HG03066 (cell line): Measurements from ENCODE around the gene CHST8.

Experiments used
- ATAC-seq: cut with Tn5 transposase; IDR thresholded peaks from one replicate; pipeline ENCODE4 v1.9.1; 2021; ENCODE audit warnings: low read depth; ENCODE audit not compliant: unreplicated experiment

Gene CHST8

GRCh38 chr19:33730858-33731607 is 109.3 kb downstream of the CHST8 start:
- no peak for ATAC-seq

DNA sequence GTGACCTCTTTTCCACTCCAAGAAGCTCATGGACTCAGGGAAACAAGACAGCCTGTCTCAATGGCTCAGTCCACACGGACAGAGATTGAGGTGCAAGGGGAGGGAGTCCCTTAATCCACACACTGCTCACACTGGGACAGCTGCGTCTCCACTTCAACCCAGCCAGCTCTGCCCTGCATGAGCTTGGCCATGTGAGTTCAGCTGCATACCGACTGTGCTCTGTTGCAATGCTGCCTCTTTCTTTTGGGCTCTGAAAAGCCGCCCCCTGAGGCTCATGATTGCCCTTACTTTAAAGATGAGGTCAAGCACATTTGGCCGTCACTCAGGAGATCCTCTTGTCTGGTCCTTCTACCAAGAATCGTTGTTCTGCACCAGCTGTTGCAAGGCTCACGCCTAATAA is 110.1 kb downstream of the CHST8 start:
- no peak for ATAC-seq

DNA sequence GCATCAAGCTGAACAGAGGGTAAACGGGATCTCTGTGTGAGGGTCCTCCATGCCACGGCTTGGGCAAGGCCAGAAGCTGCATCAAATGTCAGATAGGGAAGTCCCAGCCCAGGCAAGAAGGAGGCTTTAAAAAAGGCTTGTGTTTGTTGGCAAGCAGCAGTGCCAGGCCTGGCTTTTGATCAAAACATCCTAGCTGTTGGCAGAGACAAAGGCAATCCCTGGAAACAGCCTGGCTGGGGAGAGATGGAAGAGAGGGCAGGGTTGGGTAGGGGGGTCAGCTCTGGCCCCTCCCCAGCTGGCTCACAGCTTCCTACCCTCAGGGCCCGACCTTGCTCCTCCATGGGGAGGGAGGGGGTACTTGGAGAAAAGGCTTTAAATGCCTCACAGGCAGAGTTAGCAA is 113.2 kb downstream of the CHST8 start:
- no peak for ATAC-seq

DNA sequence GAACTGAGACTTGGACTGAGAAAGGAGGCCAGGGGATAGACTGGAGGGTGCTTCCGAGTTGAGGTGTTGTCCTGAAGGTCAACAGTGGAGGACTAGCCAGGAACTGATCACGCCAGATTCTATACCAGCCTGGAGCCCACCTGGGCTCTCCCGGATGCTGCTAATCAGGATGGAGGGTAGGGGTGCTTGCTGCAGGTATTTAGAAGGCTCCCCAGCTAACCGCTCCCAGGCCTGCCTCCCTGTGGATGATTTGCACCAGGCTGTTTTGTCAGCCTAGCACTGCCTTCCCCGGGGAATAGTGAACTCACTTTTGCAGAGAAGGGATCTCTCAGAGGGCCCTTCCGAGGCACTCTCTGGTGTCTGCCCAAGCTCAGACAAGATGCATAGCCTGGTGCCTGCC is 114.4 kb downstream of the CHST8 start:
- ATAC-seq, result no peak

GRCh38 chr19:33736787-33737186 is 115.0 kb downstream of the CHST8 start:
- ATAC-seq, result no peak

- no peak for ATAC-seq
These were observed 116.1 kb downstream of the CHST8 start for GRCh38 chr19:33737681-33738371.

DNA sequence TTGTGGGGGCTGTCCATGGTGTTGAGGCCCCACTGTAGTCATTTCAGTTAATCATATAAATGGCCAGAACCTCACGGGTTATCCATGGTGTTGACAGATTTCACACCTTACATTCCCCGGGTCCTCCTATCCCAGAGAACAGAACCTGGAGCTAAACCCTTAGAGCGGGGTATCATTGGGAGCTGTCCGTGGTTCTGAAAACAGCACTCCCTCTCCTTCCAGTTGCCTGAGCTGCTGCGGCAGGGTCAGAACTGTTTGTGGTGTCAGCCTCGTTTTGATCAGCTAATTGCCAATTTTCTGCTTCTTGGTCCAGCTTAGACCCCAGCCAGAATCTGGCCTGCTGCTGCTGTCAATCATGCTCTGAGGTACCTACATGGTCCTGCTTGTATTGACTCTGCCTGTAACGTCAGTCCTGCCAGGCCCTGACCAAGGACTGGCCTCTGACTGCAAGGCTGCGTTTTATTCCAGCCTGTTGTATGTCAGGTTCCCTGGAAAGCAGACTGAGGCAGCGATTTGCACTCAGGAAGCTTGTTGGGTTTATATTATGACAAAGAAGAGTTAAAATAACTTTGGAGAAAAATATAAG is 119.2 kb downstream of the CHST8 start:
- ATAC-seq, result no peak

GRCh38 chr19:33745297-33745696 is 123.5 kb downstream of the CHST8 start:
- ATAC-seq, result no peak

DNA sequence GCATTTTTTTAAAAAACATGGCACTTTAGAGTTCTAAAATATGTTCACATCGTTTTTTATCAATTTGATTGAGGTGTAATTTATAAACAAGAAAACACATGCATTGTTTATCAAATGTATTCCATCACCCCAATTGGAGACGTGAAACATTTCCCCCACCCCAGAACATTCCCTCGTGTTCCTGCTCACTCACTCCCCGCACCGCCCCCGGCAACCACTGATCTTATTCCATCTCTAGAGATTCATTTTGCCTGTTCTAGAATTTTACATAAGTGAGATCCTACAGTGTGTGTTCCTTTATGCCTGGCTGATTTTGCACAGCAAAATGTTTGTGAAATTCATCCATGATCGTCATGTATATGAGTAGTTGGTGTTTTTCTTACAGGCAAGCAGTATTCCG is 124.4 kb downstream of the CHST8 start:
- no peak for ATAC-seq

- ATAC-seq, result no peak
These were observed 125.5 kb downstream of the CHST8 start for GRCh38 chr19:33747273-33747672.

DNA sequence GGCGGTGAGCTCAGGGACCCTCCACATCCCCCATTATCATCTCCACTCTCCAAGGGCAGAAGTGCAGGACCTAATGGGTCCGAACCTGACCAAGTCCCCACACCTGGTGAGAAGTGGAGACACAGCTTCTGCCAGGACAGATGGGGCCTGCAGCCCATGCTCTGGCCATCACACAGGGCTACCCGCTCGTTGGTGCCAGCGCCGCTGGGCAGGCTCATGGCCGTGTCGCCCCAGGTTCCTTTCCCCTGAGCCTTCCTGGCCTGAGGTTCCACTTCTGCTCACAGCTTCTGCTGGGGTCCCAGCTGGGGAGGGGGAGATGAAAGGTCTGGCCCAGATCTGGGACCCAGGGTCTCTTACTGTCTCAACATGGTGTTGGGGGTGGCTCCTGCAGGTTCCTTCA is 126.5 kb downstream of the CHST8 start:
- ATAC-seq, result no peak

DNA sequence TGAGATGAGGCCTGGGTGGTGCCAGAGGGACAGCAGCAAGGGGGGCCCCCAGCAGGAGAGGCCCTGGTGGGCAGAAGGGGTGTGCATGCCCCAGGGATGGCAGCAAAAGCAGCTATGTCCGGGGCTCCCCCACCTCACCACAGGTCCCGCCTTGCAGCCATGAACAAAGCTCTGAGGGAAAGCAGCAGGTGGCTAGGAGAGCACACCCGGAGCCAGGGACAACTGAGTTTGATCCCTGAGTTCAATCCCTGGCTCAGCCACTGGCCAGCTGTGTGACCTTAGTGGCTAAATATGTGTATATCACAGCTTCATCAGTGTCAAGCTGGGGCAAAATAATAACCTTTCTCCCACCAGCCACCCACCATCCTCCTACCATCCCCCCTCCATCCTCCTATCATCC is 127.3 kb downstream of the CHST8 start:
- ATAC-seq, result no peak

DNA sequence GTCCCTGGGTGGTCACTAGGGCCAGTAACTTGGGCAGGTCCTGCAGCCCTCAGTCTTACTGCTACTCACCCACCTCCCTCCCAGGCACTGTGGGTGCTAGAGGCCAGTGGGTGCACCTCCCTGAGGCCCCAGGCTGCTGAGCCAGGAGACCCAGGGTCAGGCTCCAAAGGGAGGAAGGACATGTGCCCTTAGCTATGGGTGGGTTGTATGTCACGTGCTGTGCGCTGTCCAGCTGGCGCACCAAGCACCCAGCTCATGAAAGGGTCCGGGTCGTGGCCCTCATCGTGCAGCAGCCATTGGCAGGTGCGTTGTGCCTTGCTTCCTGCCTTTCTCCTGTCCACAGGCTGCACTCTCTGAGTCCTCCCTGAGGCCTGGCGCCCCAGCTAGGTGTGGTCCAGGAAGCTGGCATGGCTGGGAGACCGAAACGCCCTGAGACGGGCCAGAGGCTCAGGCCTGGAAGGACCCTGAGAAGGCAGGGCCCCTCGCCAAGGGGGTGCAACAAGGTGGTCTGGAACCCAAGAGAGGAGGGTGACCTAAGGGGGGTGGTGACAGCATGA is 127.9 kb downstream of the CHST8 start:
- no peak for ATAC-seq

DNA sequence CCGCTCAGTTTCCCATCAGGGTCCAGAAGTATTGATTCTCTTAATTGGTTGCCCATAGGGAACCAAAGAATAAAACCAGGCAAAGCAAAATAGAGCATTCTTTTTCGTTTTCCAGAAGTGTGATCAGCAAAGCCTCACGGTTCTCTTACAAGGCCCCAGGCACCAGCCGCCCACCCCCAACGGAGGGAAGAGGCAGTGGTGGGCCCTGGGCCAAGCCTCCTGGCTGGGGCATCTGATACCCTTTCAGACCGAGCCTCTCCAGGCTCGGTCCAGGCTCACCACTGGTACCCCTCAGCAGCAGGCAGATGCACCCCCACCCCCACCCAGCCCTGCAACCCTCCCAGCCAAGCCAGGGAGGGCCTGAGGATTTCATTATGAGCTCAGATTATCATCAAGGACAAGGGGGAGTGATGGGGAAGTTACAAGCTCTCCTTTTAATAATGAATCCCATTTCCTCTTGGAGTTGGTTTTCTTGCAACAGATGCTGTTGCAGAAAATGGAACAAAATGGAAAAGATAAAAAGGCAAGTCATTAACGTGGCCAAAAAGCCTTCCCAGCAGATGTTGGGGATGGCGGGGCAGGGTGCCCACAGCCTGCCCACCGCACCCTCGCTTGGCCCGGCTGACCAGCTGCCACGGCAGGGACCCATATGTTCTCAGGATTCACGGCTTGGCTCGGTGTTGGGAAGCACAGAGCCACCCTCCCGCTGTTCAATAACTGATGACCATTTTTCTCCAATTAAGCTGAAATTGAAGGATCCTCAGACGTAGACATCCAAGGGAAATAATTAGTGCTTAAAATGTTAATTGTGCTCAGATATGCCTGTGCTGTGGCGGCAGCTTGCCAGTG is 129.1 kb downstream of the CHST8 start:
- ATAC-seq, result no peak

DNA sequence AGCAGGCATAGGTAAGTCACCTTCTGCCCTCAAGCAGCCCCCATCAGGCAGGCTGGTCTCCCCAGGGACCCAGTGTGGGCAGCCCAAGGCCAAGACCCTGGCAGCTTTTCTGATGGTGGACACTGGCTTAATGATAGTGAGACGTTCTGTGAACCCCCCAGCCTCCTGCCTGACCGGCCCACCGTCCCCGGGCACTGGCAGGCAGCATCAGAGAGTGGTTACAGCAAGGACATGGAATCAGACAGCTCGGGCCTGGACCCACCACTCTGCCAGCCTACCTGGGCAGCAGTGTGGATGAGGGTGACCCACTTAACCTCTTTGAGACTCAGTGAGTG is 129.7 kb downstream of the CHST8 start:
- no peak for ATAC-seq

- no peak for ATAC-seq
These were observed 130.5 kb downstream of the CHST8 start for GRCh38 chr19:33752018-33752800.

DNA sequence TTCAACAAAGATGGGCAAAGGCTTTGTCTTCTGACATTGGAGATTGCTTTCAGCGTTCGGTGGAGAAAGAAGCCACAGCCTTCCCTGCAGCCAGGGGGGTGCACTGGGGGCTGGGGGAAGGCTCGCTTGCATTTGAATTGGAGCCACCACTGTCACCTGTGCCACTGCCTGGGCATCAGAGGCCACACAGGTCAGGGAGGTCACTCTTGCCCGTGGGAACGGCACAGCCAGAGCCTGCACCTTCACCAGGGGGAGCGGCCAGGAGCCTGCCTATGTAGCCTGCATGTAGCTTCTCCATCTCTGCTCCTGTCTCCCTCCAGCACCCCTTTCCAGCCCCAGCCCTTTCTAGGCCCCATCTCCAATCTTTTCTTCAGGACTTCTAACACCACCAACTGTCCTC is 131.2 kb downstream of the CHST8 start:
- ATAC-seq, result no peak

GRCh38 chr19:33754361-33754760 is 132.6 kb downstream of the CHST8 start:
- ATAC-seq, result no peak

DNA sequence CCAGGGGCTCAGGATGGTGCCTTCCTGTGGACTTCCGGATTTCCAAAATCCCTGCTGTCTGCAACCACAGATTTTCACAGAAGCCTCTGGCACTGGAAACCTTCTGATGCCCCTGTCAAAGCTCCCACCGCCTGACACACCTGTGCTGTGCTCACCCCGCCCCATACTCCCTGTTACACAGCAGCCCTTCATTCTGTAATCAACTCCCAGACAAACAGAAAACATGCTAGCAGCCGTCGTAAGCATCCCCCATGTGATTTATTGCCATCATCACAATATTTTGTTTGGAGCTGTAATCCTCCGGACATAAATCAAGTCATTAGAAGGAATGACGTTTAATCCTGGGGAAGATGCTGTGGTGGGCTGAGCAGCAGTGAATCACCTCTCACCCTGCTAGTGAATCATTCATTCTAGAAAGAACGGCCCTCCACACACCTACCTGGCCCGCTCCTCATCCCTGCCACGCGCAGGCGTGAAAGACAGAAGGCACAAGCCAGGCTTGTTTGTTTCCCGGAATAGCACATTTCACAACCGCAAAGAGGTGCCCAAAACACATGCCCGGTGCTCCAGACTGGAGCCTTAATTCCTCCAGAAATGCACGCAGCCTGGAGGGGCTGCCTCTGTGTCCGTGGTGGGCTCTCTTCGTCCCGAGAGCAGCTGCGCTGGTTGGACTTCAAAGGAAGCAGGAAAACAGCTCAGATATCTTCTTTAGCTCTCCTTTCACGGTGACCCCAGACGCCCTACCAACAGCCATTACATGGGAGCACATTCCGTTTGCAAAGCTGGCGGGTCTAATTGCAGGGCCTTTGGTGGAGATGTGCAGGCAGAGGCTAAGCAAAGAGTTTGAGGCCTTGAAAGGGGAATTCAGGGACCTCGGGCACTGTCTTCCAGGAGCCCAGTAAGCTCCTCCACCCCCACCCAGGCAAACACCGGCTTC is 133.6 kb downstream of the CHST8 start:
- ATAC-seq, result no peak
